ENCODE data around the gene MROH7.

The MROH7 gene

DNA sequence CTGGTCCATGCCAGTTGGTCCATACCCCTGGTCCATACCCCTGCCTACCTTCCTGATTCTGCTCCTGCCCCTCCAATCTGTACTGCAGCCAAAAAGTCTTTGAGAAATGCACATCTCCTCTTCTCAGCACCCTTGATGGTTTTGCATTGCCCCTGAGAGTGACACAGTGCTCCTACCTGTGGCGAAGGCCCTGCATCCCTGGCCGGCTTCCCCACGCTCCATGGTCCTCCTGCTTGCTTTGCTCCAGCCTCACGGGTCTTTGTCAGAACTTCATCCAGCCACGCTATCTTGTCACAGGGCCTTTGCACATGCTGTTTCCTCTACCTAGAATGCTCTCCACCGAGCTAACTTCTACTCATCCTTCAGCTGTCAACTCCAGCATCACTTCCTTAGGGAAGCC lies 41.9 kb downstream of the MROH7 start:
- Mint-ChIP-seq H3K27me3 (peaks cover 2% of the 10 kb centered on the region), H3K4me3 (no peak overlapping the region), H3K4me1 (no peaks in the 10 kb centered on the region), H3K36me3 (no peaks in the 10 kb centered on the region), H3K27ac (no peak overlapping the region), H3K9me3 (no peaks in the 10 kb centered on the region)
- ATAC-seq (ENCODE audit: low read depth) (no peak), DNase-seq (ENCODE audit: low spot score in 2 of 2) (no peak)

DNA sequence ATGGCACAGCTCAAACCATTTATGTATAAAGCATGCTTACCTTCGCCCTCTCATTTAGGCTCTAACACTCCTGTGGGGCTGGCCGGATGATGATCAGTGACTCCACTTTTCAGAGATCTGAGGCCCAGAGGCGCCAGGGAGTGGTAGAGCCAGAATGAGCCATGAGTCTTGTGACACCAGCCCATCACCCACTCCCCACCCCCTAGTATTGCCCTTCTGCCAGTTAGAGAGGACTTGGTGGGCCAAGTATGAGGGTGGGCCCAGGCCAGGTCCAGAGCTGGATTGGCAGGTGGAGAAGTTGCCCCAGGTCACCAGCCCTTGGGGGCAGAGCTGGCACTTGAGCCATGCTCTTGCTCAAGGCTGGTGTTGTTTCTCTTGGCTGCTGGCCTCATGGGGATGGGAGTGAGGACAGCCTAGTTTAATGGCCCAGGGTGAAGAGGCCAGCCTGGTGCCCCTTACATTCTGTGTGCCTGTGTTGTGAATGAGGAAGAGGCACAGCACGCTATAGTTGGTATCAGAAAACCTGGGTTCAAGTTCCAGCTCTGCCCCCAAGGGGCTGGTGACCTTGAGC lies 43.8 kb downstream of the MROH7 start:
- ATAC-seq (ENCODE audit: low read depth) (no peak), DNase-seq (ENCODE audit: low spot score in 2 of 2) (no peak)
- Mint-ChIP-seq H3K4me1 (no peaks in the 10 kb centered on the region), H3K36me3 (no peaks in the 10 kb centered on the region), H3K9me3 (no peaks in the 10 kb centered on the region), H3K27ac (no peak overlapping the region), H3K27me3 (peaks cover 4% of the 10 kb centered on the region), H3K4me3 (no peak overlapping the region)

DNA sequence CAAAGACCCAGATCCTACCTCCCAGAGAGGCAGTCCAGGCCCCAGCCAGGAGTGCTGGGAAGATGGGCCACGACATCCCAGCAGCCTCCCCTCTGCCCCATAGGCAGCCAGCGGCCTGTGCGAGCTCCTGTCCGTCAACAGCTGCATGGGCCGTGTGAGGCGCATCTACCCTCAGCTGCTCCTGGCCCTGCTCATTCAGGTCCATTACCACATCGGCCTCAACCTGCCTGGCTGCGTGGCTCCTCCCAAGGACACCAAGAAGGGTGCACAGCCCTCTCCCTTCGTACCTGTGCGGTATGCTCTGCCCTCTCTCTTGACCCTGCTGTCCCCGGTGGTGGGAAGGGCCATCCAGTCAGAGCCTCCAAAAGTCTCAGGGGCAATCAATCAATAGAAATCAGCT lies 44.6 kb downstream of the MROH7 start:
- Mint-ChIP-seq H3K27ac (no peak overlapping the region), H3K4me3 (no peak overlapping the region), H3K4me1 (no peaks in the 10 kb centered on the region), H3K36me3 (no peaks in the 10 kb centered on the region), H3K27me3 (peaks cover 4% of the 10 kb centered on the region), H3K9me3 (no peaks in the 10 kb centered on the region)
- ATAC-seq (ENCODE audit: low read depth), result no peak
- DNase-seq (ENCODE audit: low spot score in 2 of 2), result no peak

DNA sequence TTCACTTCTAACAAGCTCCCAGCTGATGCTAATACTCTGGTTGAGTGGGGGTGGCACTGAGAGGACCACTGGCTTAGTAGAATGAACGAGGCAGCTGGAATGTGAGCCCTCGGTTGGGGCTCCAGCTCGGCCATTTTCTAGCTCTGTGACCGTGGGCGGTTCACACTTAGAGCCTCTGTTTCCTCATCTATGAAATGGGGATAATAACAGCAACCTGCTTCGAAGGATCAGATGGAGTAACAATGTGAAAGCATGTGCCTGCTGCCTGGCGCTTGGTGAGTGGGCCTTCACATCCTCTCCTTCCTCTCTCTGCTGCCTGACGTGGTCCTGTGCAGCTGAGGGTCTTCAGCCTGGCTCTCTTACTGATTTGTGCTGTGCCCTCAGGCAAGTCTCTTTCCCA lies 53.2 kb downstream of the MROH7 start:
- DNase-seq (ENCODE audit: low spot score in 2 of 2) (no peak), ATAC-seq (ENCODE audit: low read depth) (no peak)
- H3K9me3 Mint-ChIP-seq, result no peaks in the 10 kb centered on the region
- no peaks in the 10 kb centered on the region for H3K4me1 Mint-ChIP-seq
- H3K4me3 Mint-ChIP-seq, result no peak overlapping the region
- no peak overlapping the region for H3K27ac Mint-ChIP-seq
- no peaks in the 10 kb centered on the region for H3K36me3 Mint-ChIP-seq
- H3K27me3 Mint-ChIP-seq, result peaks cover 24% of the 10 kb centered on the region

DNA sequence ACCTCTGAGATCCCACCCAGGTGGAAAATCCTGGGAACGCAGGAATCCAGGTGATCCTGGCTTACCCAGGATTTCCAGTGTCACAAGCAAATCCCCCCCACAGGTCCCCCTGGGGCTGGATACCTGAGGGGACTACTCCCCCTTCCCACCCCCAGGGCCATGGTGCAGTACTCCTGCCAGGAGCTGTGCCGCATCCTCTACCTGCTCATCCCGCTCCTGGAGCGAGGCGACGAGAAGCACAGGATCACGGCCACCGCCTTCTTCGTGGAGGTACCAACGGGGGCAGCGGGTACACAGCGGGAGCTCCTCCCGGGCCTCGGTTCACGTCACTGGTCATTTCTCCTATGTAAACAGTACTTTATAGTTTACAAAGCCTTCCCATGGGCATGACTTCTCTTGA lies 53.6 kb downstream of the MROH7 start:
- ATAC-seq (ENCODE audit: low read depth), result no peak
- DNase-seq (ENCODE audit: low spot score in 2 of 2), result no peak
- no peak overlapping the region for H3K4me3 Mint-ChIP-seq
- H3K36me3 Mint-ChIP-seq, result no peaks in the 10 kb centered on the region
- H3K27ac Mint-ChIP-seq, result no peak overlapping the region
- H3K4me1 Mint-ChIP-seq, result no peaks in the 10 kb centered on the region
- no peaks in the 10 kb centered on the region for H3K9me3 Mint-ChIP-seq
- H3K27me3 Mint-ChIP-seq, result peaks cover 24% of the 10 kb centered on the region

DNA sequence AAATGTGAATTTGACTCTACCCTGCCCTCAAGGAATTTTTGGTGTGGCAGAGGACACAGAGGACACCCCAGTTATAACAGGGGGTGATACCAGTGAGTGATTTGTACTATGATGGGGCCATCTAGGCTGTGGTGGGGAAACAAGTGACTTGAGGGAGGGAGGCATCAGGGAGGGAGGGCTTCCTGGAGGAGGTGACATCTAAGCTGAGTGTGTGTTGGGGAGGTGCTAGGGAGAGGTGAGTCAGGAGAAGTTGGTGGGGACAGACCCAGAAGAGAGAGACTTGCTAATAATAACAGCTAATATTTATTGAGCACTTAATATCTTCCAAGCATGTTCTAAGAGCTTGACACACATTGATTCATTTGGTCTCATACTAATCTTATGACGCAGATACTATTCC lies 54.2 kb downstream of the MROH7 start:
- Mint-ChIP-seq H3K36me3 (no peaks in the 10 kb centered on the region), H3K27me3 (peaks cover 24% of the 10 kb centered on the region), H3K4me1 (no peaks in the 10 kb centered on the region), H3K9me3 (no peaks in the 10 kb centered on the region), H3K27ac (no peak overlapping the region), H3K4me3 (no peak overlapping the region)
- ATAC-seq (ENCODE audit: low read depth) (no peak), DNase-seq (ENCODE audit: low spot score in 2 of 2) (no peak)

DNA sequence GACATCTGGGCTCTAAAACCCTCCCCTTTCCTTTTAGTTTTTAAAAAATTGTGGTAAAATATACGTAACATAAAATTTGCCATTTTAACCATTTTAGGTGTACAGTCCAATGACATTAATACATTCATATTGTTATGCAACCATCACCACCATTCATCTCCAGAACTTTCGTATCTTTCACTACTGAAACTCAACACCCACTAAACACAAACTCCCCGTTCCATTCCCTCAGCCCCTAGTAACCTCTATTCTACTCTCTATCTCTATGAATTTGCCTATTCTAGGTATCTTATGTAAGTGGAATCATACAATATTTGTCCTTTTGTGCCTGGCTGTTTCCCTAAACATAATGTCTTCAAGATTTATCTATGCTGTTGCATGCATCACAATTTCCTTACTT lies 54.7 kb downstream of the MROH7 start:
- ATAC-seq (ENCODE audit: low read depth) (no peak), DNase-seq (ENCODE audit: low spot score in 2 of 2) (no peak)
- no peaks in the 10 kb centered on the region for H3K36me3 Mint-ChIP-seq
- H3K27me3 Mint-ChIP-seq, result peaks cover 24% of the 10 kb centered on the region
- H3K27ac Mint-ChIP-seq, result no peak overlapping the region
- no peaks in the 10 kb centered on the region for H3K4me1 Mint-ChIP-seq
- H3K4me3 Mint-ChIP-seq, result no peak overlapping the region
- H3K9me3 Mint-ChIP-seq, result no peaks in the 10 kb centered on the region

DNA sequence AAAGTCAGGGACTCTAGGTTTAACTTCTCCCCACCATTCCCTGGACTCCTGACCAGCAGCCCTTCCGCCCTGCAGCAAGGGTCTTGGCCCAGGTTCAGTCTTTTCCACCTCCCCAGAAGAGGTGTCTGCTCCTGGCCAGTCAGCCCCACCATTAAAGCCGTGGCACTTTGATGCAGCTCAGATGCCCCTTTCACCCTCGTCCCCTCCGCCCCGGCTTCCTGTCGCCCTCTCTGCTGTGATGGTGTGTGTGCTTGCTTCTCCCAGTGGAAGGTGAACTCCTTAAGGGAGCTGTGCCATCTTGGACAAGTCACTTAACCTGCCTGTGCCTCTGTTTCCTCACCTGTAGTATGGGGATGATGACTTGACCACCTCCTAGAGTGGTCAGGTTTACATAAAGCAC lies 56.3 kb downstream of the MROH7 start:
- Mint-ChIP-seq H3K27ac (no peak overlapping the region), H3K9me3 (no peaks in the 10 kb centered on the region), H3K4me3 (no peak overlapping the region), H3K36me3 (no peaks in the 10 kb centered on the region), H3K27me3 (peaks cover 23% of the 10 kb centered on the region), H3K4me1 (no peaks in the 10 kb centered on the region)
- DNase-seq (ENCODE audit: low spot score in 2 of 2), result no peak
- ATAC-seq (ENCODE audit: low read depth), result no peak

DNA sequence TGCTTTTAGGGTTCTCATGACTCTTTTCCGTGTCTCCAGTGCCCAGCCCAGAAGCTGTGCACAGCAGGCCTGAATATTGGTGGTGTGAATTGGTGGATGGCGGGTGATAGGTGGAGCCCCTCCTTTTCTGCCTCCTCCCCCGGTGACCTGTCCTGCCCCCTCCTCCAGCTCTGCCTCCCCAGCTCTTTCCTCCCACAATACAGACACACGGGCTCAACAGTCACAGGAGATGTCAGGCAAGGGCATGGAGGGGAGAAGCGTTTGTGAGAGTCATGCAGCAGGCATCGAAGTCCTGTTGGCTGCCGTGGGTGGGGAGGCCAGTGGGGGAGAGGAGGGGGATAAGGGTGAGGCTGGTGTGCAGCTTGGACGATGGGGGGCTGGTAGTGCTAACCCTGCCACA lies 56.8 kb downstream of the MROH7 start:
- H3K36me3 Mint-ChIP-seq, result no peaks in the 10 kb centered on the region
- H3K4me3 Mint-ChIP-seq, result no peak overlapping the region
- no peaks in the 10 kb centered on the region for H3K4me1 Mint-ChIP-seq
- no peak overlapping the region for H3K27ac Mint-ChIP-seq
- H3K9me3 Mint-ChIP-seq, result no peaks in the 10 kb centered on the region
- peaks cover 25% of the 10 kb centered on the region for H3K27me3 Mint-ChIP-seq
- DNase-seq (ENCODE audit: low spot score in 2 of 2) (no peak), ATAC-seq (ENCODE audit: low read depth) (no peak)

DNA sequence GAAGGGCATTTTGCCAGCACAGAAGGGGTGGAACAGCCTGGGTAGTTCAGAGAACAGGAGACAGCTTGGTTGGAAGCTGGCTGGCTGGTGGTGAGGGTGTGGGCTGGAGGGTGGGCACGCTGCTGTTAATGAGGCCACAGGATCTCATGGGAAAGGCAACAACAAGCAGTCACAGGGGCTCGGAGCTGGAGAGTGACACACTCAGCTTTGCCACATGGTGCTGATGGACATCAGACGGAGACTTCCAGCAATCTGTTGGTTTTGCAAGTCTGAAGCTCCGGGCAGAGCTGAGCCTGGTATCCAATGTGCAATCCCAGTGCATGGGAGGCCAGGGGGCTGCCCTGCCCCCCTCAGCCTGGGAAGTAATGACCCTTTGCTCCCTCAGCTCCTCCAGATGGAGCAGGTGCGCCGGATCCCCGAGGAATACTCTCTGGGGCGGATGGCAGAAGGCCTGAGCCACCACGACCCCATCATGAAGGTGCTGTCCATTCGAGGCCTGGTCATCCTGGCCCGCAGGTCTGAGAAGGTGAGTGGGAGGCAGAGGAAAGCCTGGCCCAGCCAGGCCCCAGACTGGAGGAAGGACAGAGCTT lies 58.4 kb downstream of the MROH7 start:
- Mint-ChIP-seq H3K9me3 (no peaks in the 10 kb centered on the region), H3K4me1 (no peaks in the 10 kb centered on the region), H3K27me3 (peaks cover 28% of the 10 kb centered on the region), H3K4me3 (no peak overlapping the region), H3K27ac (no peak overlapping the region), H3K36me3 (no peaks in the 10 kb centered on the region)
- DNase-seq (ENCODE audit: low spot score in 2 of 2), result no peak
- no peak for ATAC-seq (ENCODE audit: low read depth)

DNA sequence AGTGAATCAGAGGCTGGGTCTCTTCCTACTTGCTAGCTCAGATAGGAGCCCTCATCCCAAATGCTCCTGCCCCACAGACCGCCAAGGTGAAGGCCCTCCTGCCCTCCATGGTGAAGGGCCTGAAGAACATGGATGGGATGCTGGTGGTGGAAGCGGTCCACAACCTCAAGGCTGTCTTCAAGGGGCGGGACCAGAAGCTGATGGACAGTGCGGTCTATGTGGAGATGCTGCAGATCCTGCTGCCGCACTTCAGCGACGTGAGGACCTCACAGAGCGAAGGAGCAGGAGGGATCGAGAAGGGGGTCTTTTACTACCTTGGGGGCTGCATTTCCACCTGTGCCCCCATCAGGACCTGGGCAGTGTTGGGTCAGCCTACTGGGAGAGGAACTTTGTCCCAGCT lies 59.5 kb downstream of the MROH7 start:
- Mint-ChIP-seq H3K9me3 (no peaks in the 10 kb centered on the region), H3K36me3 (no peaks in the 10 kb centered on the region), H3K4me3 (no peak overlapping the region), H3K27ac (no peak overlapping the region), H3K27me3 (peaks cover 29% of the 10 kb centered on the region), H3K4me1 (no peaks in the 10 kb centered on the region)
- DNase-seq (ENCODE audit: low spot score in 2 of 2) (no peak), ATAC-seq (ENCODE audit: low read depth) (no peak)

DNA sequence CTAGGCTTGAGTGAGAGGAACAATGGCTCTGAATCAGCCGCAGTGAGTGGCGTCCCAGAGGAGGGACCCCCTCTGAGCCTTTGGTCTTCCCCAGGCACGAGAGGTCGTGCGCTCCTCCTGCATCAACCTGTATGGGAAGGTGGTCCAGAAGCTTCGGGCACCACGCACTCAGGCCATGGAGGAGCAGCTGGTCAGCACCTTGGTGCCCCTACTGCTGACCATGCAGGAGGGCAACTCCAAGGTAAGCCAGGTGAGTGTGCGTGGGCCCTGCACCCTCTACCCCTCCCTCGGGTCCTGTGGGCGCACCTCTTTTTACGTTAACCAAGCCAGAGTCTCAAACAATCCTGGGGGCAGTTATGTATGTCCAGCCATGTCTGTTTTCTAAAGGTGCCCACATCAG lies 60.4 kb downstream of the MROH7 start:
- DNase-seq (ENCODE audit: low spot score in 2 of 2) (no peak), ATAC-seq (ENCODE audit: low read depth) (no peak)
- Mint-ChIP-seq H3K27ac (no peak overlapping the region), H3K4me1 (no peaks in the 10 kb centered on the region), H3K27me3 (peaks cover 27% of the 10 kb centered on the region), H3K9me3 (no peaks in the 10 kb centered on the region), H3K4me3 (no peak overlapping the region), H3K36me3 (no peaks in the 10 kb centered on the region)

DNA sequence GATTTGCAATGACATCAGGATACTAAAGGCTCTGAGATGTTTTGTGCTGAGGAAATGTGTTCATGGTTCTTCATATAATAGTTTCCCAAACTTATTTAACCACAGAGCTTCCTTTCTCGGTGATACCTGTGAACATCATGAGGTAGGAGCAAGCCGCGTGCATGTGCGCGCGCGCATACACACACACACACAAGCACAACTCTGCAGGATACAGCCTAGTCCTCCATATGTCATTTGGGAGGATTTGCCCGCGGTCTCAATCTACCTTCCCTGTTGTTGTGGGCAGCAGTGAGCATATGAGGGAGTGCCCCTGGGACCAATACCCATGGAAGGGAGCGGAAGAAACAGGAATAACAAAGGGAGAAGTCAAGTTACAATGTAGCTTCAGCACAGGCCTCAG lies 61.9 kb downstream of the MROH7 start:
- peaks cover 22% of the 10 kb centered on the region for H3K27me3 Mint-ChIP-seq
- ATAC-seq (ENCODE audit: low read depth) (no peak), DNase-seq (ENCODE audit: low spot score in 2 of 2) (no peak)
- H3K36me3 Mint-ChIP-seq, result no peaks in the 10 kb centered on the region
- H3K4me3 Mint-ChIP-seq, result no peak overlapping the region
- no peak overlapping the region for H3K27ac Mint-ChIP-seq
- no peaks in the 10 kb centered on the region for H3K4me1 Mint-ChIP-seq
- no peaks in the 10 kb centered on the region for H3K9me3 Mint-ChIP-seq

DNA sequence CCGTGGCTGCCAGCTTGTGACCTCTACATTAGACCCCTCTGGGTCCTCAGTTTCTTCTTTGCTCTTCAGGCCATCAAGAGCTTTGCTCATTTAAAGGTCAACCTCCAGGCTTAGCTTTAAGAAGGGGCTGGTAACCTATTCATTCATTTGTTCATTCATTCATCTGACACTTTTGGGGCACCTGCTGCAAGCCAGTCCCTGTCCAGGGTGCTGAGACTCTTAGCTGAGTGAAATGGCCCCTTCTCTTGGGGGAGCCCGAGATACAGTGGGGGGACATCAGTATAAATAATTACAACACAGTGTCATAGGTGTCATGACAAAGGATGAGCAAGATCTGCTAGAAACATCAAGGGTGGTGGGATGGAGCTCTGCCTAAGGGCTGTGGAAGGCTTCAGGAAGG lies 63.6 kb downstream of the MROH7 start:
- H3K9me3 Mint-ChIP-seq, result no peaks in the 10 kb centered on the region
- H3K4me1 Mint-ChIP-seq, result no peaks in the 10 kb centered on the region
- no peaks in the 10 kb centered on the region for H3K36me3 Mint-ChIP-seq
- H3K27ac Mint-ChIP-seq, result no peak overlapping the region
- no peak overlapping the region for H3K4me3 Mint-ChIP-seq
- peaks cover 17% of the 10 kb centered on the region for H3K27me3 Mint-ChIP-seq
- DNase-seq (ENCODE audit: low spot score in 2 of 2) (no peak), ATAC-seq (ENCODE audit: low read depth) (no peak)

DNA sequence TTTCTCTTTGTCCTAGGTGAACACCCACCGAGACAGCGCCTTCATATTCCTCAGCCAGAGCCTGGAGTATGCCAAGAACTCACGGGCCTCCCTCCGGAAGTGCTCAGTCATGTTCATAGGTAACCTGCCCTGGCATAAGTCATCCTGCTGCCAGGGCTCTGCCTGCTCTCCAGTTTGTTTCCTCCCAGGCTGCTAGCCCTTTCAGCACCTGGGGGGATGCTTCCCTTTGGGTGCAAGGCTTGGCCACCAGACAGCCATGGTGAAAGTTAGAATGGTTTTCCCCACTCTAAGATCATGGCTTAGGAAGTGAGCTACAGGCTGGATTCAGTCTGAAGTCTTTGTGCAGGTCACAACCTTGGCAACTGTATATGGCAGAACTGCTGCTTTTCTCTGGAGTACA lies 64.8 kb downstream of the MROH7 start:
- DNase-seq (ENCODE audit: low spot score in 2 of 2) (no peak), ATAC-seq (ENCODE audit: low read depth) (no peak)
- H3K4me1 Mint-ChIP-seq, result no peaks in the 10 kb centered on the region
- H3K9me3 Mint-ChIP-seq, result no peaks in the 10 kb centered on the region
- H3K27me3 Mint-ChIP-seq, result peaks cover 19% of the 10 kb centered on the region
- H3K4me3 Mint-ChIP-seq, result no peak overlapping the region
- no peak overlapping the region for H3K27ac Mint-ChIP-seq
- no peaks in the 10 kb centered on the region for H3K36me3 Mint-ChIP-seq

All from memory B cell (primary cell).